Cerebellar cortex (tissue), 1 donor: Measurements from ENCODE around the gene PLPPR5.

ENCODE experiments used
- DNase-seq: peaks from one replicate; pipeline ENCODE4 v3.0.0-alpha.2; 2015; ENCODE audit warnings: low spot score

PLPPR5 gene

DNA sequence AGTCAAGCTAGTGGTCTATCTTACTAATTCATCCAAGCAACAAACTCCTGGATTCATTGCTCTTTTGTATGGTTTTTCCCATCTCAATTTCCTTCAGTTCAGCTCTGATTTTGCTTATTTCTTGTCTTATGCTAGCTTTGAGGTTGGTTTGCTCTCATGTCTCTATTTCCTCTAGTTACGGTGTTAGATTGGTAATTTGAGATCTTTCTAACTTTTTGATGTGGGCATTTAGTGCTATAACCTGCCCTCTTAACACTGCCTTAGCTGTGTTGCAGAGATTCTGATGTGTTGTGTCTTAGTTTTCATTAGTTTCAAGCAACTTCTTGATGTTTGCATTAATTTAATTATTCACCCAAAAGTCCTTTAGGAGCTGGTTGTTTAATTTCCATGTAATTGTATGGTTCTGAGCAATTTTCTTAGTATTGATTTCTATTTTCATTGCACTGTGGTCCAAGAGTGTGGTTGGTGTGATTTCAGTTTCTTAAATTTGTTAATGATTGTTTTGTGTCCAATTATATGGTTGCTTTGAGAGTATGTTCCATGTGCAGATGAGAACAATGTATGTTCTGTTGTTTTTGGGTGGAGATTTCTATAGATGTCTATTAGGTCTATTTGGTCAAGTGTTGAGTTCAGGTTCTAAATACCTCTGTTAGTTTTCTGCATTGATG is 154.6 kb downstream of the PLPPR5 start:
- no peak for DNase-seq

DNA sequence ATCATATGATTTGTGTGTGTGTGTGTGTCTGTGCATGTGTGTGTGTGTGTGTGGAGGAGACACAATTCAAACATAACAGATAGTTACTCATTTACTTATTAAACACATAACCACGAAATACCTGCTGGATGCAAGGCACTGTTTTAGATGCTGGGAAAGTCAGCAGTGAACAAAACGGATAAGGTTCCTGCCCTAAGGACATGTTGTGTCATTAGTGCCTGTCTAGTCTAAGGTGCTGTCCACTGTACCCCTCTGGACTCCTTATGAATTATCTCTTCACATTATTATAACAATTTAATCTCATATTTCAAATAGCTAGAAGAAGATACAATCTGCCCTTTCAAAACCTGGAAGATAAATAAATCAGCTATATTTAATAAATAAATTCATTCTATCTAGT is 162.4 kb downstream of the PLPPR5 start:
- DNase-seq = no peak
